Endothelial cell (in vitro differentiated cells): ENCODE measurements around the gene ATP2A2. TPM values are rescaled to one million over a fixed set of nuclear protein-coding genes. Genes with fewer than 3 reads are reported as not detected.

ENCODE experiments used
- DNase-seq: peaks from one replicate; pipeline ENCODE4 v3.0.0; 2021; ENCODE audit warnings: low spot score
- H3K27ac Mint-ChIP-seq: one replicate; pipeline ENCODE4 v1.8.0; 2021; ENCODE audit warnings: mixed read lengths, inconsistent platforms; ENCODE audit not compliant: unreplicated experiment
- H3K27me3 Mint-ChIP-seq: one replicate; pipeline ENCODE4 v1.8.0; 2021; ENCODE audit warnings: mild to moderate bottlenecking, moderate library complexity, mixed read lengths, inconsistent platforms; ENCODE audit not compliant: unreplicated experiment
- H3K36me3 Mint-ChIP-seq: one replicate; pipeline ENCODE4 v1.8.0; 2021; ENCODE audit warnings: mild to moderate bottlenecking, low read depth, mixed read lengths, inconsistent platforms; ENCODE audit not compliant: unreplicated experiment
- H3K4me1 Mint-ChIP-seq: one replicate; pipeline ENCODE4 v1.8.0; 2021; ENCODE audit warnings: mild to moderate bottlenecking, mixed read lengths, inconsistent platforms; ENCODE audit not compliant: unreplicated experiment
- H3K4me3 Mint-ChIP-seq: one replicate; pipeline ENCODE4 v1.8.0; 2021; ENCODE audit warnings: mild to moderate bottlenecking, mixed read lengths, inconsistent platforms; ENCODE audit not compliant: unreplicated experiment
- H3K9me3 Mint-ChIP-seq: one replicate; pipeline ENCODE4 v1.8.0; 2021; ENCODE audit warnings: mixed read lengths, inconsistent platforms; ENCODE audit not compliant: unreplicated experiment
- CTCF ChIP-seq: fragments of 200-600 bp; sonication (generic); IDR thresholded peaks from one replicate; pipeline ENCODE4 v1.5.0; 2021; ENCODE audit warnings: antibody characterized with exemption; ENCODE audit not compliant: unreplicated experiment
- total RNA-seq: library from RNA; stranded (reverse); fragmentation: NEBNext Ultra II Directional; extraction: Animal tissue kit (Norgen Biotek cat#: 25700); gene quantifications from one replicate; pipeline ENCODE4 v1.2.1, GENCODE V29; 2021; ENCODE audit not compliant: unreplicated experiment

Gene ATP2A2
- total RNA-seq, 1 donor from 2014 or later = 178 TPM

GRCh38 chr12:110256780-110257431 is 24.1 kb upstream of the ATP2A2 start:
- Mint-ChIP-seq H3K9me3 (no peaks in the 10 kb centered on the region), H3K27me3 (peaks cover 4% of the 10 kb centered on the region), H3K27ac (no peak overlapping the region), H3K4me1 (no peaks in the 10 kb centered on the region), H3K4me3 (no peak overlapping the region), H3K36me3 (no peaks in the 10 kb centered on the region)
- TF ChIP-seq CTCF = no peak
- no peak for DNase-seq

- DNase-seq = no peak
- TF ChIP-seq CTCF = no peak
Measured at GRCh38 chr12:110258466-110258865, 22.6 kb upstream of the ATP2A2 start.

GRCh38 chr12:110262442-110263388 is 18.3 kb upstream of the ATP2A2 start:
- DNase-seq = no peak
- Mint-ChIP-seq H3K9me3 (no peaks in the 10 kb centered on the region), H3K27ac (no peak overlapping the region), H3K4me3 (no peak overlapping the region), H3K4me1 (no peaks in the 10 kb centered on the region), H3K27me3 (peaks cover 3% of the 10 kb centered on the region), H3K36me3 (no peaks in the 10 kb centered on the region)
- TF ChIP-seq CTCF = no peak

More at GRCh38 chr12:110258466-110258865, 22.6 kb upstream of the ATP2A2 start:
- Mint-ChIP-seq H3K4me3 (no peak overlapping the region), H3K9me3 (no peaks in the 10 kb centered on the region), H3K27ac (no peak overlapping the region), H3K27me3 (peaks cover 3% of the 10 kb centered on the region), H3K4me1 (no peaks in the 10 kb centered on the region), H3K36me3 (no peaks in the 10 kb centered on the region)

GRCh38 chr12:110266381-110266960 is 14.6 kb upstream of the ATP2A2 start:
- no peaks in the 10 kb centered on the region for H3K36me3 Mint-ChIP-seq
- peaks cover 7% of the 10 kb centered on the region for H3K4me1 Mint-ChIP-seq
- TF ChIP-seq CTCF = no peak
- DNase-seq = no peak
- no peak overlapping the region for H3K4me3 Mint-ChIP-seq
- H3K27me3 Mint-ChIP-seq = peaks cover 3% of the 10 kb centered on the region
- no peak overlapping the region for H3K27ac Mint-ChIP-seq
- H3K9me3 Mint-ChIP-seq = no peaks in the 10 kb centered on the region
